PFSK-1 (cell line): Measurements from ENCODE around the gene S100A1.

Experiments
- FOXP2 ChIP-seq: optimal IDR thresholded peaks from 2 replicates; pipeline ENCODE3; 2011; ENCODE audit warnings: borderline replicate concordance, control low read depth, inconsistent platforms; ENCODE audit not compliant: insufficient read depth; ENCODE audit errors: extremely low read length, extremely low read depth
- POLR2AphosphoS5 ChIP-seq: IDR thresholded peaks from 2 replicates; pipeline ENCODE4 v1.6.1; 2012; ENCODE audit warnings: low read depth, mild to moderate bottlenecking, control low read depth, low read length, moderate library complexity
- REST ChIP-seq, 2 experiments: IDR thresholded peaks; 2 replicates each; pipeline versions ENCODE4 v1.6.1 to v1.8.0; 2011 to 2012; ENCODE audit warnings: low read depth in 2 of 2, low read length in 2 of 2, control low read depth in 1 of 2, inconsistent platforms in 1 of 2, mild to moderate bottlenecking in 1 of 2, moderate library complexity in 1 of 2; ENCODE audit not compliant: insufficient read depth in 1 of 2
- SIN3A ChIP-seq: IDR thresholded peaks from 2 replicates; pipeline ENCODE4 v1.6.1; 2012; ENCODE audit warnings: mild to moderate bottlenecking, low read length, moderate library complexity, borderline replicate concordance; ENCODE audit not compliant: insufficient read depth
- TAF1 ChIP-seq: IDR thresholded peaks from 2 replicates; pipeline ENCODE4 v1.6.1; 2012; ENCODE audit warnings: low read length, control low read depth, borderline replicate concordance; ENCODE audit not compliant: insufficient read depth

Gene S100A1

GRCh38 chr1:153616917-153617311 lies 11.3 kb upstream of the S100A1 start:
- TF ChIP-seq REST (IDR thresholded peaks at IDR 0.05; ENCODE audit: insufficient read depth in 1 of 2, low read depth in 2 of 2, low read length in 2 of 2) (no peak), SIN3A (no peak), FOXP2 (no peak), TAF1 (no peak), POLR2AphosphoS5 (no peak)

GRCh38 chr1:153617663-153618062 lies 10.6 kb upstream of the S100A1 start:
- TF ChIP-seq REST (IDR thresholded peaks at IDR 0.05; ENCODE audit: insufficient read depth in 1 of 2, low read depth in 2 of 2, low read length in 2 of 2), result no peak
- no peak for TF ChIP-seq TAF1
- TF ChIP-seq SIN3A, result no peak; the same call in 1 of the 2 replicates
- TF ChIP-seq POLR2AphosphoS5, result peak; percentile 24; the same call in 1 of the 2 replicates
- no peak for TF ChIP-seq FOXP2

GRCh38 chr1:153619171-153619570 lies 9.1 kb upstream of the S100A1 start:
- TF ChIP-seq SIN3A, result no peak
- no peak for TF ChIP-seq FOXP2
- no peak for TF ChIP-seq REST (IDR thresholded peaks at IDR 0.05; ENCODE audit: insufficient read depth in 1 of 2, low read depth in 2 of 2, low read length in 2 of 2)
- no peak for TF ChIP-seq POLR2AphosphoS5
- no peak for TF ChIP-seq TAF1

- TF ChIP-seq POLR2AphosphoS5 (no peak), FOXP2 (no peak), TAF1 (no peak), SIN3A (no peak), REST (IDR thresholded peaks at IDR 0.05; ENCODE audit: insufficient read depth in 1 of 2, low read depth in 2 of 2, low read length in 2 of 2) (no peak)
Measured at GRCh38 chr1:153623101-153623500, 5.1 kb upstream of the S100A1 start.
